Thymus (tissue), 11 donors: Measurements from ENCODE around the gene CDKL5. TPM values are rescaled to one million over a fixed set of nuclear protein-coding genes. Genes with fewer than 3 reads are reported as not detected.

Source experiments
- DNase-seq, 9 donors: peaks; one replicate each; pipeline ENCODE4 v3.0.0-alpha.2; 2013; ENCODE audit warnings: low spot score in 9 of 9, low read depth in 6 of 9, missing footprints in 1 of 9
- H3K27ac ChIP-seq, 2 donors: one replicate each; pipeline ENCODE4 v1.5.1; 2013; ENCODE audit warnings: control low read depth in 1 of 2, low read depth in 1 of 2, low read length in 1 of 2, mild to moderate bottlenecking in 1 of 2, moderate library complexity in 1 of 2
- H3K27me3 ChIP-seq, 2 donors: one replicate each; pipeline ENCODE4 v1.5.1; 2013; ENCODE audit warnings: low read length in 1 of 2; ENCODE audit not compliant: control insufficient read depth in 2 of 2, insufficient read depth in 1 of 2
- H3K36me3 ChIP-seq, 2 donors: one replicate each; pipeline ENCODE4 v1.5.1; 2013; ENCODE audit warnings: low read length in 1 of 2, mild to moderate bottlenecking in 1 of 2, moderate library complexity in 1 of 2; ENCODE audit not compliant: control insufficient read depth in 2 of 2, insufficient read depth in 2 of 2
- H3K4me1 ChIP-seq, 2 donors: one replicate each; pipeline ENCODE4 v1.5.1; 2013; ENCODE audit warnings: low read length in 2 of 2; ENCODE audit not compliant: control insufficient read depth in 2 of 2, insufficient read depth in 2 of 2
- H3K4me3 ChIP-seq, 2 donors: one replicate each; pipeline ENCODE4 v1.5.1; 2013; ENCODE audit warnings: low read length in 2 of 2, control low read depth in 1 of 2, mild to moderate bottlenecking in 1 of 2
- H3K9me3 ChIP-seq, 2 donors: one replicate each; pipeline ENCODE4 v1.5.1; 2013; ENCODE audit warnings: low read length in 1 of 2, mild to moderate bottlenecking in 1 of 2; ENCODE audit not compliant: control insufficient read depth in 2 of 2, insufficient read depth in 1 of 2
- WGBS: extraction: QIAGEN DNeasy Blood & Tissue Kit; methylation state at CpG from one replicate; pipeline ENCODE4 v1.1.7; 2013; 5-methylcytosine and 5-hydroxymethylcytosine counted together
- polyA plus RNA-seq: library from polyadenylated mRNA; stranded (reverse); fragments of 200-250 nt; gene quantifications from one replicate; pipeline ENCODE4 v1.2.3, GENCODE V29; 2013
- total RNA-seq: library from RNA; stranded (reverse); fragments of 120-200 nt; gene quantifications from one replicate; pipeline ENCODE4 v1.2.4, GENCODE V29; 2013
- donor health status: healthy.

CDKL5 gene
- total and polyA plus RNA-seq, 2 donors, result 0.98 to 4.5 TPM

DNA sequence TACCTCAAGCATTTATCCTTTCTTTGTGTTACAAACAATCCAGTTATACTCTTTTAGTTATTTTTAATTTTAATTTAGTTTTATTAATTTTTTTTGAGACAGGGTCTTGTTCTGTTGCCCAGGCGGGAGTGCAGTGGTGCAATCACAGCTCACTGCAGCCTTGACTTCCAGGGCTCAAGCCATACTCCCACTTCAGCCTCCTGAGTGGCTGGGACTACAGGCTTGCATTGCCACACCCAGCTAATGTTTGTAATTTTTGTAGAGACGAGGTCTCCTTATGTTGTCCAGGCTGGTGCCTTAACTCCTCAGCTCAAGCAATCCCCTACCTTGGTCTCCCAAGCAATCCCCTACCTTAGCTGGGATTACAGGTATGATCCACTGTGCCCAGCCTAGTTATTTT, 45.9 kb downstream of the CDKL5 start:
- WGBS, result 97% methylated on average over 2 of the region's 2 CpGs
- Histone ChIP-seq H3K4me3 (no peak overlapping the region), H3K27ac (no peak overlapping the region)

GRCh38 chrX:18490806-18491555, 65.6 kb downstream of the CDKL5 start:
- Histone ChIP-seq H3K4me1 (no peaks in the 10 kb centered on the region), H3K4me3 (no peak overlapping the region), H3K9me3 (no peaks in the 10 kb centered on the region), H3K36me3 (no peaks in the 10 kb centered on the region), H3K27me3 (no peaks in the 10 kb centered on the region), H3K27ac (no peak overlapping the region)
- 59% methylated on average over 5 of the region's 5 CpGs for WGBS
- DNase-seq, result no peak

More for the DNA sequence above, 45.9 kb downstream of the CDKL5 start:
- Histone ChIP-seq H3K9me3 (no peaks in the 10 kb centered on the region), H3K36me3 (no peaks in the 10 kb centered on the region), H3K4me1 (no peaks in the 10 kb centered on the region), H3K27me3 (no peaks in the 10 kb centered on the region)
- DNase-seq, result no peak

DNA sequence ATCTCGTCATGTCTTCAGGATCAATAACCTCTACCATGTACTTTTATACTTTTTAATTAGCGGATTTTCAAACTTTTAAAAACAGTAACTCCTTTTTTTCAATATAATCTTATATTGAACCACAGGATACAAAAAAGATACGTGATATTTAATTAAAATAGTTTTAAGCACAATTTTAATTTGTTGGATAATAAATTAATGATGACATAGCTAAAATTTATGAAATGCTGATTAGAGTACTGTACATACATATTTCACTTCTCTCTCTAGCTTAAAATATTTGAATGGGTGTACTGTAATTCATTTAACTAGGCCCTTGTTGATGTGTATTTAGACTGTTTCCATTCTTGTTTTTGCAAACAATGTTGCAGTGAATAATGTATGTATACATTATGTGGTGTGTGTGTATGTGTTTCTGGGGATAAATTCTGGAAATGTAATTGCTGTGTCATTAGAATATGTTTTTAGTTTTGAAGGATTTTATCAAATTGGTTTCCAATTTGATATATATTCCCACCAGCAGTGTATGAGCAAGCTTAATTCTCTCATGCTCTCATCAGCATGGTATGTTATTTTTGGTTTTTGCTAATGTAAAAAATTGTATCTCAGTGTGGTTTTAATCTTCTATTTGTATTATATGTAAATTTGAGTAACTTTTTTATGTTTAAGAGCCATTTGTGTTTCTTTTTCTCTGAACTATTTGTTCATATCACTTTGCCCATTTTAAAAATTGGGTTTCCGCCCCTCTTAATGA, 66.4 kb downstream of the CDKL5 start:
- no peak for DNase-seq
- no peaks in the 10 kb centered on the region for H3K4me1 ChIP-seq
- no peaks in the 10 kb centered on the region for H3K27me3 ChIP-seq
- H3K36me3 ChIP-seq, result no peaks in the 10 kb centered on the region
- WGBS, result 97% methylated on average over 4 of the region's 4 CpGs
- no peak overlapping the region for H3K4me3 ChIP-seq
- H3K9me3 ChIP-seq, result no peaks in the 10 kb centered on the region
- no peak overlapping the region for H3K27ac ChIP-seq

GRCh38 chrX:18534949-18535348, 109.5 kb downstream of the CDKL5 start:
- Histone ChIP-seq H3K36me3 (no peaks in the 10 kb centered on the region), H3K27me3 (no peaks in the 10 kb centered on the region), H3K9me3 (no peaks in the 10 kb centered on the region), H3K4me3 (no peak overlapping the region), H3K4me1 (peaks cover 0 to 5% of the 10 kb centered on the region in 2 donors), H3K27ac (no peak overlapping the region)
- 97% methylated on average over 2 of the region's 2 CpGs for WGBS
- DNase-seq, result no peak

GRCh38 chrX:18537068-18537467, 111.7 kb downstream of the CDKL5 start:
- no peak for DNase-seq
- no peaks in the 10 kb centered on the region for H3K27me3 ChIP-seq
- H3K9me3 ChIP-seq, result no peaks in the 10 kb centered on the region
- WGBS, result 94% methylated on average over 2 of the region's 2 CpGs
- no peaks in the 10 kb centered on the region for H3K36me3 ChIP-seq
- no peak overlapping the region for H3K27ac ChIP-seq
- H3K4me1 ChIP-seq, result peaks cover 0 to 5% of the 10 kb centered on the region in 2 donors
- no peak overlapping the region for H3K4me3 ChIP-seq

DNA sequence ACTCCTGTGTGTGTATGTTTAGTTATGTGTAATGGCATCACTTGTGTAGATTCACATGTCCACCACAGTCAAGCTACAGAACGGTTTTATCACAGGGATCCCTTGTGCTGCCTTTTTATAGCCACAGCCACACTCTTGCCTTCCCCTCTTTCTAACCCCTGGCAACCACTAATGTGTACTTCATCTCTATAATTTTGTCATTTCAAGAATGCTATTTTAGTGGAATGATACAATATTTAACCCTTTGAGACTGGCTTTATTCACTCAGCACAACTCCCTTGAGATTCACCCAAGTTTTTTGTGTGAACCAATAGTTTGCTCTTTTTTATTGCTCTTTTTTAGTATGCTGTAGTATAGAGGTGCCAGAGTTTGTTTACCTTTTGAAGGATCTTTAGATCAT, 112.1 kb downstream of the CDKL5 start:
- no peaks in the 10 kb centered on the region for H3K27me3 ChIP-seq
- no peaks in the 10 kb centered on the region for H3K9me3 ChIP-seq
- DNase-seq, result no peak
- no peaks in the 10 kb centered on the region for H3K36me3 ChIP-seq
- peaks cover 0 to 5% of the 10 kb centered on the region in 2 donors for H3K4me1 ChIP-seq
- H3K27ac ChIP-seq, result no peak overlapping the region
- H3K4me3 ChIP-seq, result no peak overlapping the region
- 100% methylated on average over 1 of the region's 1 CpG for WGBS

DNA sequence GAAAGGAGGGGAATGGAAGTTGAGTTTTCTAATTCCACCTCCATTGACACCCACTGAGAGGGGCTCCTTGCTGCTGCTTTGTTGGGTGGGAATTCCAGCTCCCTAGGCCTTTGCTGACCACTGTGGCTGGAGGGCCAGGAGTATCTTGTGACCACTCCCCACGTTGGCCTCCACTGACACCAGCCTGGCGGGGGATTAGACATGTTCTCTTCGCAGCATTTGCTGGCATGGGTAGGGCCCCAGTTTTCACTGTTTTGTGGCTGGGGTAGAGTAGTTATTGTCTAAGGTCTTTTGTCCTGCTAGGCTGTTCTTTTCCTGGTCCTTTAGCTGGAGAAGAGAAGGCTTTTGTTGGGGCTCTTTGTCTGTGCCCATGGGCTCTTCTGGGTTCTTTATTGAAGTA, 116.7 kb downstream of the CDKL5 start:
- Histone ChIP-seq H3K9me3 (no peaks in the 10 kb centered on the region), H3K4me3 (no peak overlapping the region), H3K36me3 (no peaks in the 10 kb centered on the region), H3K4me1 (no peaks in the 10 kb centered on the region), H3K27me3 (no peaks in the 10 kb centered on the region), H3K27ac (no peak overlapping the region)
- 97% methylated on average over 3 of the region's 3 CpGs for WGBS
- no peak for DNase-seq

DNA sequence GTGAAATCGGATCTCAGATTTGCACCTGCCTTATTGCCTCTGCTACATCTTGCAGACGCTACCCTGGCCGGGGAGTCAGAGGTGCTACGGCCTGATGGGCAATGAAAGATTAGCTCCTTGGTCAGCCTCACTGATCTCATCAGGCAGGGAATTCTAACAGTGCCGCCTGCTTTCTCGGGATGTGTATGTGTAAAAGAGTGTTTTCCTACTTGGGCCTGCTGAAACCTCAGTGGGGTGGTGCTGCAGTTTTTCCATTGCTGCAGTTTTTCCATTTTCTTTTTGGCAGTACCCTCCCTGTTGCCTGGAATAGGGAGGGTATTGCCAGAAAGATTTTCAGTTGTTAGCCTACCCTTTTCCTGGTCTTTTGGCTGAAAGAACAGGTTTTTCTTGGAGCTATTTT, 117.5 kb downstream of the CDKL5 start:
- H3K4me1 ChIP-seq, result no peaks in the 10 kb centered on the region
- DNase-seq, result no peak
- H3K27ac ChIP-seq, result no peak overlapping the region
- no peaks in the 10 kb centered on the region for H3K27me3 ChIP-seq
- H3K4me3 ChIP-seq, result no peak overlapping the region
- no peaks in the 10 kb centered on the region for H3K36me3 ChIP-seq
- 98% methylated on average over 6 of the region's 6 CpGs for WGBS
- no peaks in the 10 kb centered on the region for H3K9me3 ChIP-seq

GRCh38 chrX:18543738-18544137, 118.3 kb downstream of the CDKL5 start:
- peak in 1 of 9 donors; percentile 6 for DNase-seq
- H3K4me3 ChIP-seq, result no peak overlapping the region
- H3K27ac ChIP-seq, result no peak overlapping the region
- no peaks in the 10 kb centered on the region for H3K4me1 ChIP-seq
- no peaks in the 10 kb centered on the region for H3K36me3 ChIP-seq
- H3K9me3 ChIP-seq, result no peaks in the 10 kb centered on the region
- H3K27me3 ChIP-seq, result no peaks in the 10 kb centered on the region
- 100% methylated on average over 1 of the region's 1 CpG for WGBS
